ENCODE data around the gene MATN3. TPM values are rescaled to one million over a fixed set of nuclear protein-coding genes. Genes with fewer than 3 reads are reported as not detected.

The MATN3 gene
- total and polyA plus RNA-seq, 2 of the 13 experiments (the other 11 are each of a cell fraction or from before 2014, with no cell fraction given), result 36.1 to 208 TPM

- TF ChIP-seq, protein P1, sequence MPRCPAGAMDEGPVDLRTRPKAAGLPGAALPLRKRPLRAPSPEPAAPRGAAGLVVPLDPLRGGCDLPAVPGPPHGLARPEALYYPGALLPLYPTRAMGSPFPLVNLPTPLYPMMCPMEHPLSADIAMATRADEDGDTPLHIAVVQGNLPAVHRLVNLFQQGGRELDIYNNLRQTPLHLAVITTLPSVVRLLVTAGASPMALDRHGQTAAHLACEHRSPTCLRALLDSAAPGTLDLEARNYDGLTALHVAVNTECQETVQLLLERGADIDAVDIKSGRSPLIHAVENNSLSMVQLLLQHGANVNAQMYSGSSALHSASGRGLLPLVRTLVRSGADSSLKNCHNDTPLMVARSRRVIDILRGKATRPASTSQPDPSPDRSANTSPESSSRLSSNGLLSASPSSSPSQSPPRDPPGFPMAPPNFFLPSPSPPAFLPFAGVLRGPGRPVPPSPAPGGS (CRISPR knock-in tag; IDR thresholded peaks at IDR 0.05), result peak; percentile 79
- TF ChIP-seq ATF7-NPFF (CRISPR knock-in tag; IDR thresholded peaks at IDR 0.05; ENCODE audit: low read depth) (peak; percentile 64), ZSCAN20 (CRISPR knock-in tag; IDR thresholded peaks at IDR 0.05; ENCODE audit: borderline replicate concordance) (0 out of 2 replicates have a peak, but pooled peaks have one; percentile 14), REL (CRISPR knock-in tag; conservative IDR thresholded peaks at IDR 0.05) (peak; percentile 45; the same call in 1 of the 2 replicates), ZEB1 (IDR thresholded peaks at IDR 0.05; ENCODE audit: insufficient replicate concordance, low read depth) (no peak), ZFX (CRISPR knock-in tag; IDR thresholded peaks at IDR 0.05; ENCODE audit: low read depth) (peak; percentile 79), ZNF546 (CRISPR knock-in tag; conservative IDR thresholded peaks at IDR 0.05) (peak; percentile 25; the same call in 1 of the 2 replicates), ARID4A (CRISPR knock-in tag; IDR thresholded peaks at IDR 0.05; ENCODE audit: borderline replicate concordance) (peak; percentile 72; the same call in 1 of the 2 replicates), TOPORS (CRISPR knock-in tag; IDR thresholded peaks at IDR 0.05) (peak; percentile 61), TMF1 (CRISPR knock-in tag; IDR thresholded peaks at IDR 0.05; ENCODE audit: low read depth) (peak; percentile 54; the same call in 1 of the 2 replicates), ZNF598 (CRISPR knock-in tag; IDR thresholded peaks at IDR 0.05; ENCODE audit: borderline replicate concordance) (0 out of 2 replicates have a peak, but pooled peaks have one; percentile 1), ZNF761 (CRISPR knock-in tag; conservative IDR thresholded peaks at IDR 0.05) (peak; percentile 87; the same call in 1 of the 2 replicates), NRL (CRISPR knock-in tag; IDR thresholded peaks at IDR 0.05; ENCODE audit: borderline replicate concordance) (peak; percentile 85; the same call in 1 of the 2 replicates), ZFP37 (CRISPR knock-in tag; IDR thresholded peaks at IDR 0.05; ENCODE audit: borderline replicate concordance) (no peak), SMARCE1 (IDR thresholded peaks at IDR 0.05; ENCODE audit: borderline replicate concordance) (no peak), ELF4 (CRISPR knock-in tag; IDR thresholded peaks at IDR 0.05; ENCODE audit: borderline replicate concordance) (peak; percentile 62; the same call in 1 of the 2 replicates), ZSCAN21 (CRISPR knock-in tag; IDR thresholded peaks at IDR 0.05; ENCODE audit: borderline replicate concordance) (peak; percentile 46; the same call in 1 of the 2 replicates), ZSCAN25 (CRISPR knock-in tag; IDR thresholded peaks at IDR 0.05) (no peak; the same call in 1 of the 2 replicates), PHF20 (CRISPR knock-in tag; IDR thresholded peaks at IDR 0.05) (peak; percentile 57), ZNF343 (CRISPR knock-in tag; IDR thresholded peaks at IDR 0.05) (0 out of 2 replicates have a peak, but pooled peaks have one; percentile 34), RAD21 (CRISPR knock-in tag; IDR thresholded peaks at IDR 0.05) (0 out of 2 replicates have a peak, but pooled peaks have one; percentile 9)
- TF ChIP-seq, protein P2, sequence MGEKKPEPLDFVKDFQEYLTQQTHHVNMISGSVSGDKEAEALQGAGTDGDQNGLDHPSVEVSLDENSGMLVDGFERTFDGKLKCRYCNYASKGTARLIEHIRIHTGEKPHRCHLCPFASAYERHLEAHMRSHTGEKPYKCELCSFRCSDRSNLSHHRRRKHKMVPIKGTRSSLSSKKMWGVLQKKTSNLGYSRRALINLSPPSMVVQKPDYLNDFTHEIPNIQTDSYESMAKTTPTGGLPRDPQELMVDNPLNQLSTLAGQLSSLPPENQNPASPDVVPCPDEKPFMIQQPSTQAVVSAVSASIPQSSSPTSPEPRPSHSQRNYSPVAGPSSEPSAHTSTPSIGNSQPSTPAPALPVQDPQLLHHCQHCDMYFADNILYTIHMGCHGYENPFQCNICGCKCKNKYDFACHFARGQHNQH (CRISPR knock-in tag; IDR thresholded peaks at IDR 0.05), result peak; percentile 74
Measured at GRCh38 chr2:20012282-20013125, at the start of gene MATN3 (continued).

Data from HepG2 (cell line).